GM21528 (cell line): ENCODE measurements around the gene UBE2M.
"Not testable (repeated sequence)": the region's sequence is repeated elsewhere in the genome, so short reads cannot be mapped to it uniquely, and the experiment has no call there.

ENCODE experiments used
- ATAC-seq: cut with Tn5 transposase; IDR thresholded peaks from one replicate; pipeline ENCODE4 v1.9.1; 2021; ENCODE audit warnings: mild to moderate bottlenecking, moderate library complexity; ENCODE audit not compliant: unreplicated experiment, low FRiP score

UBE2M gene

DNA sequence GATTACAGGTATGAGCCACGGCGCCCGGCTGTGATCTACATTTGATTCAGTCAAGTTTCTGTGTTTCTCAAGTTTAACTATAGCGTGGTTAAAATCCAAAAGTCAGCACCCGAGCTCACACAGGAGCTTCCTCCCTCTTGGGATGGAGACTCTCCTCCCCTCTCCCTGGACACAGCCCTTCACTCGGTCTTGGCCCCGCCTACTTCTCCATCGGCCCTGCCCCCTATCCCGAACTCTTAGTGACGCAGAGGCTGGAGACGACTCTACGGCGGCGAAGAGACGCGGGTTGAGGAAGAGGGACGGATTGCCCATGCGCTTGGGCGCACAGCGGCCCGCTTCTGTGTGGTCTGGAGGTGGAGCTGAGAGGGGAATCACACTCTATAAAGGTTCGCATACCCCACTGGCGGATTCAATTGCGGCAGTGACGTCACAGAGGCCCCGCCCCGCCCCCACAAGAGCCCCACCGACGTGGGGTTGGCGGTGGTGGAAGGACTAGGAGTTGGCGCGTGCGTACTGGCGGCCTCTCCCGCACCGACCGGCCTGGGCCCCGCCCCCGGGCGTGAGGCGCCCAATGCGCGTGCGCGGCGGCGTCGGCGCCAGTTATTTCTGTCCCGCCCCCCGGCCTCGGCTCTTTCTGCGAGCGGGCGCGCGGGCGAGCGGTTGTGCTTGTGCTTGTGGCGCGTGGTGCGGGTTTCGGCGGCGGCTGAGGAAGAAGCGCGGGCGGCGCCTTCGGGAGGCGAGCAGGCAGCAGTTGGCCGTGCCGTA is 14.4 kb downstream of the UBE2M start, which contains the start of gene TRIM28:
TSS of gene TRIM28 (plus strand) at position 239 of the 765 bp plus-strand sequence. CDS start 694 bp downstream, outside the sequence.
- peak; percentile 85 for ATAC-seq

DNA sequence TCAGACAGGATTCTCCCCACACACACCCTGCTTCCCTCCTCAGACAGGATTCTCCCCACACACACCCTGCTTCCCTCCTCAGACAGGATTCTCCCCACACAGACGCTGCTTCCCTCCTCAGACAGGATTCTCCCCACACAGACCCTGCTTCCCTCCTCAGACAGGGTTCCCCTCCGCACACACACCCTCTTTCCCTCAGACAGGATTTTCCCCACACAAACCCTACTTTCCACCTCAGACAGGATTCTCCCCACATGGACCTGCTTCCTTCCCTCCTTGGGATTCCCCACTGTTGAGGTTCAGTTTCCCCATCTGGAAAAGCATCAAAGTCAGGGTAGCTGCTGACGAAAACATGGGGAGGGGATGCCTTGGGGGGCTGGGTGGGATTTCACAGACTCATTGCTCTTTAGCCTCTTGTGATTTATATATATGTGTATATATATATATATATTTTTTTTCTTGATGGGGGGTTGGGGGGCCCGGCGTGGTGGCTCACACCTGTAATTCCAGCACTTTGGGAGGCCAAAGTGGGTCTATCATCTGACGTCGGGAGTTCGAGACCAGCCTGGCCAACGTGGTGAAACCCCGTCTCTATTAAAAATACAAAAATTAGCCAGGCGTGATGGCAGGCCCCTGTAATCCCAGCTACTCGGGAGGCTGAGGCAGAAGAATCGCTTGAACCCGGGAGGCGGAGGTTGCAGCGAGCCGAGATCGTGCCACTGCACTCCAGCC is 15.6 kb downstream of the UBE2M start:
- not testable (repeated sequence) for ATAC-seq

DNA sequence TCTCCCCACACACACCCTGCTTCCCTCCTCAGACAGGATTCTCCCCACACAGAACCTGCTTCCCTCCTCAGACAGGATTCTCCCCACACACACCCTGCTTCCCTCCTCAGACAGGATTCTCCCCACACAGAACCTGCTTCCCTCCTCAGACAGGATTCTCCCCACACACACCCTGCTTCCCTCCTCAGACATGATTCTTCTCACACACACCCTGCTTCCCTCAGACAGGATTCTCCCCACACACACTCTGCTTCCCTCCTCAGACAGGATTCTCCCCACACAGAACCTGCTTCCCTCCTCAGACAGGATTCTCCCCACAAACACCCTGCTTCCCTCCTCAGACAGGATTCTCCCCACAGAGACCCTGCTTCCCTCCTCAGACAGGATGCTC is 19.2 kb downstream of the UBE2M start:
- not testable (repeated sequence) for ATAC-seq

DNA sequence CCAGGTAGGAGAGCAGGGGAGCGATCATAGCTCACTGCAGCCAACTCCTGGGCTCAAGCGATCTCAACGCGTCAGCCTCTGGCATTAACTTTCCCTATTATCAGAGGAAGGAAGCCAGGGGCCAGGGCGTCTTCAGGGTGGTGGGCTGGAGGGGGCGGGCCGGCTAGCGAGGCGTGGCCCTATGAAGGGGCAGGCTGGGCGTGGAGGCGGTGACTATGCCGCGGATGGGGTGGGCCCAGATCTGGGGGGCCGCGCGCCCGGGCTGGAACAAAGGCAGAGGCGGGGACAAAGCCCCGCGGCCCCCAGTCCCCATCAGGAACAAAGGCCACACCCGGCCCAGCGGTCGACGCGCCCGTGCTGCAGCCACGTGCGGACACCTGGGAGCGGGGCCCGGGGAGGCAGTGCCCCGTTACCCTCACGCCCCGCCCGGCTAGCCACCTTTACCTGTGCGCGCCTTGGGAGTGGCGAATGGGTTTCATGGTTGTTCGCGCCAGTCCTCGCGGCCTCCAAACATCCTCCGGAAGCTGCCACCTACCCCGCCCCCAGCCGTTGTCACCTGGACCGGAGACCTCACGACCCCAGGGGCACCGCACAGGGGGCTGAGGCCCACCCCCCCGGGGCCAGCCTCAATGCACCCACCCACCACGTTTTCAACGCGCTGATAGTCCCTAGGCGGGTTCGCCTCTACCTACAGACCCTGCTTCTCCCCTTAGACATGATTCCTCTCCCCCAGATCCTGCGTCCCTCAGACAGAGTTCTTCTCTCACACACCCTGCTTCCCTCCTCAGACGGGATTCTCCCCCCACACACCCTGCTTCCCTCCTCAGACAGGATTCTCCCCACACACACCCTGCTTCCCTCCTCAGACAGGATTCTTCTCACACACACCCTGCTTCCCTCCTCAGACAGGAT is 19.9 kb downstream of the UBE2M start:
- no peak for ATAC-seq

DNA sequence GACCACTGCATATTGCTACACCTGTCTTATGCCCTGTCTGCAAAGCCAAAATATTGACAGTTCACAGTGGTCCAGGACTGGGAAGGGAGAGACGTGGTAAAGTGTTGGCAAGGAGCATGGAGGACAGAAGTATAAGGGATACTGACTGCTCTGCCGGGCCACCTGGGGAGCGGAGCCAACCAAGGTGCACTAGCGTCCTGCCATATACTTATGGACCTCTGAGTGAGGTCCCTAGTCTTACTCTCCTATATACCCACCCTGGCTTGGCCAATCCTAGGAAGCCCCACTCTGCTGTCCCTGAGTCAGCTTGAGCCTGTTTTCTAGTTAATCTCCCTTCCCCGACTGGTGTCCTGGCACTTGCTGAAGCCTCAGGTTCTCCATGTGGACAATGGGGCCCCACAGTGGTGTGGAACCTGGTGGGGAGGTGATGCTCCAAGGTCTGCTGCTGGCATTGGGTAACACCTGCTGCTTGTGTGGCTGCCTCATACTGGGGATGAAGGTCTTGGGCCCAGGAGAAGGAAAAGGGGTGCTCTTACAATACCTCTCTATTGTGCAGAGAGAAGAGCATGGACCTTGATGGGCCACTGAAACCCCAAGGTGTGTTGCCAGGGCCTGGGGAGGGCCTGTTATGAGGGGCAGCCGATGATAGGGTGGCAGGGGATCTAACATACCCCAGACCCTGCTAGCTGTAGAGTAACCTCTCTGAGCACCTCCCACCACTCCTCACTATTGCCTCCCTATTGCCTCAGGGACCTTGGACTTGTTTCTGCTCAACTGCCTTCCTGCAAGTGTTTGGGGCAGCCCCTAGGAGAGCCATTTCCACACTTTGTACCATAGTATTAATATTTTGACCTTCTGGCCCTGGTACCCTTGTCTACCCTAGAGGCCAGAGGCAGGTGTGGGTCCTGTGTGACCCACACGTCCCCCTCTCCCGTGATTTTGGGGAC is 21.3 kb downstream of the UBE2M start:
- no peak for ATAC-seq

DNA sequence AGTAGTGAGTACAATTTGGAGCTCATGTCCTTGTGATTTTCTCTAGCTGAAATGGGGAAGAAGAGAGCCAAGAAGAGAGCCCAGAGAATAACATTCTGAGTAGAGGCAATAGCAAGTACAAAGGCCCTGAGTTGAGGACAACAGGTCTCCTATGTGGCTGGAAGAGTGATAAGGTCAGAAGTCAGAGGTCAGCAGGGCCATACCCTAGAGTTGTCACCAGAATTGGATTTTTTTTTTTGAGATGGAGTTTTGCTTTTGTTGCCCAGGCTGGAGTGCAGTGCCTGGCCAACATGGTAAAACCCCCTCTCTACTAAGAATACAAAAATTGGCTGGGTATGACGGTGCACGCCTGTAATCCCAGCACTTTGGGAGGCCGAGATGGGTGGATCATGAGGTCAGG is 22.6 kb downstream of the UBE2M start:
- ATAC-seq = no peak

DNA sequence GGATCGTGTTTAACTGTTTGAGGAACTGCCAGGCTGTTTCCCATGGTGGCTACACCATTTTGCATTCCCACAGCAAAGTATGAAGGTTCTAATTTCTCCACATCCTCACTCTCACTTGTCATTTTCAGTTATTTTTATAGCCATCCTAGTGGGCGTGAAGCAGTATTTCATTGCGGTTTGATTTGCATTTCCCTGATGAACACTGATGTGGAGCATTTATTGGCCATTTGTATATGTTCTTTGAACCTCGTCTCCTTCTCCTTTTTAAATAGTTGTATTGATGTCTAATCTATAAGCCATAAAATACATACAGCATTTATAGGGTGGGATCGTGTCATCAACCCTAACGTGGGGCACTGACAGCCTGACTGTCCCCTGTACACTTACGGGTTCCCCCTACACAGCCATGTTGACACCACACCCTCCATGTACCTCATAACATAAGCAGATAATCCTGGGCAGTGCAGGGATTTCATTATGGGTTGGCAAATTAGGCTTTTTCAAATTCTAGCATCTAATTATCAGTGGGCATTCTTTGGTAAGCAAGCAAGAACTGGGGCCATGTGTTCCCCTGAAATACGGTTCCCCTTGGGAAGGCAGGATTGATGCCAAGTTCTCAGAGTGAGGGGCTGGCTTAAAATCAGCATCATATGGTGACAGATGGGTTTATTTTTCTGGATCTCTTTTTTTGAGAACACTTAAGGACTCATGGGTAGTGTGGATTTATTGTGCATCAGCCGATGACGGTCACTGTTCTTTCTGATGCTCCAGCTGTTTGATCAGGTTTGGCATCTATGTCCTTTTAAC is 27.2 kb downstream of the UBE2M start:
- no peak for ATAC-seq

DNA sequence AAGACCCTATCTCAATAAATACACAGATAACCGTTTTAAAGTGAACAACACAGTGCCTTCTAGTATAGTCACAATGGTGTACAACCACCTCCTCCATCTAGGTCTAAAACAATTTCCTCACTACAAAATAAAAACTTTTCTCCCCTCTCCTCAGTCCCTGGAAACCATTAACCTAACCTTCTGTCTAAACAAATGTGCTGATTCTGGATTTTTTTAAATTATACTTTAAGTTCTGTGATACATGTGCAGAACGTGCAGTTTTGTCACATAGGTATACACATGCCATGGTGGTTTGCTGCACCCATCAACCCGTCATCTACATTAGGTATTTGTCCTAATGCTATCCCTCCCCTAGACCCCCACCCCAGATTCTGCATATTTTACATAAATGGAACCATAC is 29.0 kb downstream of the UBE2M start:
- no peak for ATAC-seq

DNA sequence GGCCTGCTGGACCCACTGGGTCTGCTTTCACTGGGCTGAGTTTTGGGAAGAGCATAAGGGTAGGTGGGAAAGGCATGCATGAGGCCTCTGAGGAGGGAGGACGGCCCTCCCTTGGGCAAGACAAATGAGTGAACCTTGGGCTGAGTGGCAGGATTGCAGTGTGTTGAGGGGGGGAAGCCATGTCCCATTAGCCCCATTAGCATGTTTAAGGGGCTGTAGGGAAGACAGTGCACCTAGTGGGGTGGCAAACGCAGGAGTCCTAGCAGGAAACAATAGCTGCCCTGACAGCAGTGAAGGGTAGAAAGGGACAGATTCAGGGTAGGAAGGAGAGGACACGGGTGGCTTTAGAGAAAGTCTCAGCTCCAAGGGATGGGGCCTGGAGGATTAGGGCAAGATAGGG is 35.7 kb downstream of the UBE2M start:
- no peak for ATAC-seq

DNA sequence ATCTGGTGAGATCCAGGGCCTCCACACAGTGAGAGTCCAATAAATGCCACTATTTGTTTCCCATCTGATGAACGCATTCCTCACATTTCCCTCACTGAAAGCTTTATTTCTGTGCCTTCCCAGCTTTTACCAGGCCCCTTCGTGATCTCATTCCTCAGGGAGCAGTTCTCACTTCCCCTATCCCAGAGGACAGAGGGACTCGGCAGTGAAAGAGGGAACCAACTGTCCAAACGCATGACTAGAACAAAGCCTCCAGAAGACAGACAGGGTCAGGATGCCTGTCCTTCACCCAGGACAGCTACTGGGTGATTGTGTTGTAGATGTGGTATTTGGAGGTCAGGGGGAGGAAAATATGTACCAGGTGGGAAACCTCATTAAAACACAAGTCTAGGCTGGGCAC is 36.8 kb downstream of the UBE2M start:
- ATAC-seq = no peak

DNA sequence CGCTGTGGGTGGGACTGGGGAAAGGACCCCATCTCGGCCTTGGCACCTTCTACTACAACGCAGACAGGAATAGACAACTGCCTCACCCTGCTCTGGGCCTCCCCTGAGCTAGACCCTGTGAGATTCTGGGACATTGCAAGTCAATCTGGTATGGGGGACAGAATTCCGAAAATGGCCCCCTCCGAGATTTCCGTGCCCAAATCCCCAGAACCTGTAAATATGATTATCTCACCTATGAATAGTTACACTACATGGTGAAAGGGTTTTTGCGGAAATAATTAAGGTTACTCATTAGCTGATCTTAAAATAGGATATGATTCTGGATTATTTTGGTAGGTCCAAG is 38.2 kb downstream of the UBE2M start:
- no peak for ATAC-seq

DNA sequence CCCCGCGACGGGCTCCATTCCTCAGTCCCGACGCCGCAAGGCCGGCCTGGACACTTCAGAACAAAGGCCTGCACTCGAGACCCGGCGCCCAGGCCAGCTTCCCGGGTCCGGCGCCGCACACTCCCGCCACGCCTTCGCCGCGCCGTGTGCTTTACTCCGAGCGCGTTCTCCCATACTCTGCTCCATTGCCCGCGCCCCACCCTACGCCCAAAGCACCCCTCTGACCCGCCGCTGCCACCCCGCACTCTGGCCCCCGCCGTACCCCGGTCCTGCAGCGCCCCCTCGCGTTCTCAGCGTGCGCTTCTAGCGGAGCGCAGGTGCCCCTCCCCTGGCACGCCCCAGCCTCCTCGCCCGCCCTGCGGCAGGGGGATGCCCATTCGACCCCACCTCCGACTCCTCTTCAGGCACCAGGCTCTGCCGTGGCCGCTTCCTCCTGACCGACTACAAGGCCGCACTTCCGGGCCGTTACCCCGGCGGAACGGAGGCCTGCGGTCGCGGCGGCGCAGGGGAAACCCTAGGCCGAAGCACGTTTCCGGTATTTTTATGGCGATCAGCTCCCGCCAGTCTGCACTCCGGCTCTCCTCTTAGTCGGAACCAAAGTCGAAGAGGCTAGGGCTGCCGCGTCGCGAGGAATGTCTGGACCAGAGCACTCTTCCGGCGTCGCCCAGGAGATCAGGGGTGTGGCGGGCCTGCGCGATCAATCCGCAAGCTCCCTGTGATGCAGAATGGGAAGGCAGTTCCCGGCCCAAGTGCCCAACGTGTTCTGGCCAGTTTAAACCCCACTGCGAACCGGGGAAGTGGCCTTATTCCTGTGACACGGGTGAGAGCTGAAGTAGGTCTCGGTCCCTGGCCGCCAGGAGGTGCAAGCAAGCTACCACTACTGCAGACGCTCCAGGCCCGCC is 38.8 kb downstream of the UBE2M start, which contains the start of gene ZBTB45:
TSS of gene ZBTB45 (minus strand) at position 456 of the 902 bp plus-strand sequence. CDS start 2,137 bp downstream, outside the sequence.
- ATAC-seq = peak; percentile 81

DNA sequence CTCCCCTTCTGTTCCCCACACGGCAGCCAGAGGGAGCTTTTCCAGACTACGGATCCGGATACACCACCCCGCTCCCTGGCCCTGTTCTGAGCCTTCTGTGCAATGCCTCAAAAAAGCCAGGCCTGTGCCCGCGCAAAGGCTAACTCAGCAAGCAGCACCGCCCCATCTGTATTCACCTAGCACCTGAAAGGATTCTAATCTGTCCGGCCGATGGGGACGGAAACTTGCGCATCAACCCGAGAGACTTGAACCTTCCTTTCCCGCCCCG is 39.4 kb downstream of the UBE2M start:
- peak; percentile 27 for ATAC-seq

DNA sequence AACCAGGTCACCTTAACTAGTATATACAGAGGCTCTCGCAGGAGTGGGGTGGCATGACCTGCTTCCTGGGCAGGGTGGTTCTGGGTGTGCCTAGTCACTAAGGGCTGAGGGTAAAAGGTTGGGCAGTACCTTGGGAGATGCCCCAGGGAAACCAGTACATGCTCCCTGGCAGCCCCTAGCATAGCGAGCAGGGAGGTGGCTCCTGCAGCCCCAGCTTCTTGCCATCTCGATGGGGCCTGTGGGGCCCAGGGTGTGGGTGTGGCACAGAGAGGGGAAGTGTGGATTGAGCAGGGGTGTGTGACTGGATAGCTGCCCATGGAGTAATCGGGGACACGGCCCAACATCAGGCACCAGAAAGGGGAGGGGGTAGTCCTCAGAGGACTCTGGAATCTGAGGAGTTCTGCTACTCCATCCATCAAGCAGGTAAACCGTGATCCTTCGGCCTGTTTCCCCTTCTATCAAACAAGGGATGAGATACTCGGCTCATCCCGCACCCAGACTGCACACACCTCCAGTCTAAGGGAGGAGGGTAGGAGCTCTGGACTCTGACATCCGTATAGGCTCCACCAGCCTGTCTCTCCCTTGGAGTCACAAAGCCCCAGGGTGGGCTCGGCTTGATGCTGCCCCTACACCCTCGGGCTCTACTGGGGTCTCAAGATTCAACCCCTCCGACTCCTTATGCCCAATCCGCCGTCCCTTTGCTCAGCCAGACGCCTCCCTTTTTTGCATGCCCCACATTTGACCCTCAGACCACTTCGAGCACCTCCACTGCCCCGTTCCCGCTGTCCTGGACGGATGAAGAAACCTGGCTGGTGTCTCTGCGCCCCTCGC is 39.9 kb downstream of the UBE2M start:
- no peak for ATAC-seq

DNA sequence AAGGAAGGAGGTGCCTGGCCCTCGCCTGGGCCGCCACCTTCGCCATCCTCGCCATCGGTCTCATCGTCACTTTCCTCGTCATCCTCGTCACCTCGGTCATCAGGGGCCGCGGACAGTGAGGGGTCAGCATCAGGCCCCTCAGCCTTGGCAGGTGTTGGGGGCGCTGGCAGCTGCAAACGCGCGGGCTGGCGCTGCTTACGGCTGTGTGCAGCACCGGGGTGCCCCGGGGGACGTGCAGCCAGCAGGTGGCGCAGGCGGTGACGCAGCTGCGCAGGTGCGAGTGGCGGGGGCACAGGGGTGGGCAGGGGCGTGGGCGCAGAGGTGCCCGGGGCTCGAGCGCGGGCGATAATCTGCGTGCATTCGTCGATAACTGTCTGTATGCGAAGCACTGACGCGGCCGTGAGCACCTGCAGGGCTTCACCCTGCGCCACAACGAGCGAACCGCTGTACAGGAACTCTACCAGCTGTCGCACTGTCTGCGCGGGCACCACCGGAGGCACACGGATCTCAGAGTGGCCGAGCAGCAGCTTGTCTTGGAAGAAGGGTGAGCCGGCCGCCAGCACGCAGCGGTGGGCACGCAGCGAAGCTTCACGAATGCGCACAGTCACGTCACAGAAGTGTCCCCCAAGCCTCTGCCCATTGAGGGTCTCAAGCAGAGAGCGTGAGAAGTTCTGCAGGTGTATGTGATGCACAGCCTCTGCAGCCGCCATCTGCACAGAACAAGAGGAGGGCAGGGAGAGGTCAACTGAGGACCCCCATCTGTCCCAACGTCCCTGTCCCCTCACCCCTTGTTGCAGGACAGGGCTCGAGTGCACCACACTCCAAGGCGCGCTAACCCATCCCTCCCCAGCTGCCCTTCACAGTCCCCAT is 41.2 kb downstream of the UBE2M start:
- ATAC-seq = no peak

DNA sequence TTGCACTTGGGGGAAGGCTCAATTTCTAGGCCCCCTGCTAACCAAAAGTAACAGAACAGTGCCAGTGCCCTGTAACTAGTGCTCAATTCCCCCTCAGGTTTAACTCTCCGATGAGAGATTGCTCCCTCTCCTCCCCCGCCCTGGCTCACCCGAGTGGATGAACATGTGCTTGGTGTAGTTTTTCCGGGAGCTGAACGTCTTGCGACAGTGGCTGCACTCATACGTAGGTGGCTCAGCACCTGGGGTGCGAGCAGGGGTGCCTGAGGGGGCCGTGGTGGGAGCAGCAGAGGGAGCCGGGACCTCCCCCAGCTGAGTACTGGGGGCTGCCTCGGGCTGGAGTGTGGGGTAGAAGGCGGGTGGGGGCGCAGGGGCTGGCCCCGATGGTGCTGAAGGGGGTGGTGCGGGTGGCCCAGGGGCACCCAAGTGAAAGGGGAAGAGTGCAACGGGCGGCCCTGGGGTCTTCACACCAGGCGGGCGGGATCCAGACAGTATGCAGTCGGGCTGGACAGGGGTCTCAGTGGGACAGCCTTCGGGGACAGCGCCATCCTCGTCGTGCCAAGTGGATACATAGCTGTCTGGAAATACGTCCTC is 42.1 kb downstream of the UBE2M start:
- no peak for ATAC-seq
